Tibial nerve (tissue), 4 donors: Measurements from ENCODE around the gene HEPHL1.

Source experiments
- EP300 ChIP-seq, 2 donors: sonication (generic); formaldehyde crosslinking; IDR thresholded peaks; one replicate each; pipeline ENCODE4 v1.6.1; 2017; ENCODE audit warnings: antibody characterized with exemption in 2 of 2, mild to moderate bottlenecking in 1 of 2
- POLR2A ChIP-seq, 2 donors: fragments of 450-650 bp; IDR thresholded peaks; one replicate each; pipeline ENCODE4 v1.6.1; 2017; ENCODE audit warnings: antibody characterized with exemption in 2 of 2, mild to moderate bottlenecking in 2 of 2, moderate library complexity in 2 of 2
- TF ChIP-seq, protein P1 (sequence below), 5 experiments: fragments of 200-600 bp in 3 of 5; fragments of 450-650 bp in 2 of 5; sonication (generic) in 3 of 5; IDR thresholded peaks; one replicate each; pipeline ENCODE4 v1.5.1; 2016 to 2019; ENCODE audit warnings: antibody characterized with exemption in 5 of 5, mild to moderate bottlenecking in 3 of 5, moderate library complexity in 2 of 5

- TF ChIP-seq POLR2A (IDR thresholded peaks at IDR 0.05), result no peak
- TF ChIP-seq, protein P1, sequence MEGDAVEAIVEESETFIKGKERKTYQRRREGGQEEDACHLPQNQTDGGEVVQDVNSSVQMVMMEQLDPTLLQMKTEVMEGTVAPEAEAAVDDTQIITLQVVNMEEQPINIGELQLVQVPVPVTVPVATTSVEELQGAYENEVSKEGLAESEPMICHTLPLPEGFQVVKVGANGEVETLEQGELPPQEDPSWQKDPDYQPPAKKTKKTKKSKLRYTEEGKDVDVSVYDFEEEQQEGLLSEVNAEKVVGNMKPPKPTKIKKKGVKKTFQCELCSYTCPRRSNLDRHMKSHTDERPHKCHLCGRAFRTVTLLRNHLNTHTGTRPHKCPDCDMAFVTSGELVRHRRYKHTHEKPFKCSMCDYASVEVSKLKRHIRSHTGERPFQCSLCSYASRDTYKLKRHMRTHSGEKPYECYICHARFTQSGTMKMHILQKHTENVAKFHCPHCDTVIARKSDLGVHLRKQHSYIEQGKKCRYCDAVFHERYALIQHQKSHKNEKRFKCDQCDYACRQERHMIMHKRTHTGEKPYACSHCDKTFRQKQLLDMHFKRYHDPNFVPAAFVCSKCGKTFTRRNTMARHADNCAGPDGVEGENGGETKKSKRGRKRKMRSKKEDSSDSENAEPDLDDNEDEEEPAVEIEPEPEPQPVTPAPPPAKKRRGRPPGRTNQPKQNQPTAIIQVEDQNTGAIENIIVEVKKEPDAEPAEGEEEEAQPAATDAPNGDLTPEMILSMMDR (IDR thresholded peaks at IDR 0.05), result no peak
- TF ChIP-seq EP300 (IDR thresholded peaks at IDR 0.05), result no peak
Measured at GRCh38 chr11:93986716-93987115, 34.4 kb upstream of the HEPHL1 start.
